Lower lobe of right lung (tissue), 2 donors: Measurements from ENCODE around the gene TNIK. TPM values are rescaled to one million over a fixed set of nuclear protein-coding genes. Genes with fewer than 3 reads are reported as not detected.

Experiments used
- ATAC-seq, 2 donors: fragments of 200-7000 bp; cut with Tn5 transposase; one replicate each; pipeline ENCODE4 v1.9.1; 2020 to 2022; ENCODE audit warnings: mild to moderate bottlenecking in 2 of 2, moderate library complexity in 2 of 2
- DNase-seq: peaks from one replicate; pipeline ENCODE4 v3.0.0-alpha.2; 2020
- H3K27ac ChIP-seq: fragments of 200-600 bp; one replicate; pipeline ENCODE4 v1.8.0; 2022
- H3K27me3 ChIP-seq: fragments of 200-600 bp; one replicate; pipeline ENCODE4 v1.8.0; 2022; ENCODE audit warnings: low read depth
- H3K36me3 ChIP-seq: fragments of 200-600 bp; one replicate; pipeline ENCODE4 v1.8.0; 2022; ENCODE audit warnings: mild to moderate bottlenecking
- H3K4me1 ChIP-seq: fragments of 200-600 bp; one replicate; pipeline ENCODE4 v1.8.0; 2022
- H3K4me3 ChIP-seq: fragments of 200-600 bp; one replicate; pipeline ENCODE4 v1.8.0; 2022; ENCODE audit warnings: mild to moderate bottlenecking
- H3K9me3 ChIP-seq: fragments of 200-600 bp; one replicate; pipeline ENCODE4 v1.8.0; 2022
- intact Hi-C: fragments of 100-400 bp; cut with DNase I; formaldehyde crosslinking; loops from one replicate; pipeline ENCODE4 v1.11.0; 2022
- total RNA-seq: library from RNA; stranded (reverse); fragmentation: NEBNext Ultra II Directional; extraction: Animal tissue kit (Norgen Biotek cat#: 25700); gene quantifications from one replicate; pipeline ENCODE4 v1.2.1, GENCODE V29; 2021
- TF ChIP-seq, protein P1 (sequence below): fragments of 200-600 bp; IDR thresholded peaks from one replicate; pipeline ENCODE4 v1.8.0; 2022; ENCODE audit warnings: antibody characterized with exemption, mild to moderate bottlenecking
- donor health status: DM: no; HTN: yes; CAD: no; lungs with severe emphysema.

The TNIK gene
- total RNA-seq, 1 donor from 2014 or later, result 29.3 TPM

DNA sequence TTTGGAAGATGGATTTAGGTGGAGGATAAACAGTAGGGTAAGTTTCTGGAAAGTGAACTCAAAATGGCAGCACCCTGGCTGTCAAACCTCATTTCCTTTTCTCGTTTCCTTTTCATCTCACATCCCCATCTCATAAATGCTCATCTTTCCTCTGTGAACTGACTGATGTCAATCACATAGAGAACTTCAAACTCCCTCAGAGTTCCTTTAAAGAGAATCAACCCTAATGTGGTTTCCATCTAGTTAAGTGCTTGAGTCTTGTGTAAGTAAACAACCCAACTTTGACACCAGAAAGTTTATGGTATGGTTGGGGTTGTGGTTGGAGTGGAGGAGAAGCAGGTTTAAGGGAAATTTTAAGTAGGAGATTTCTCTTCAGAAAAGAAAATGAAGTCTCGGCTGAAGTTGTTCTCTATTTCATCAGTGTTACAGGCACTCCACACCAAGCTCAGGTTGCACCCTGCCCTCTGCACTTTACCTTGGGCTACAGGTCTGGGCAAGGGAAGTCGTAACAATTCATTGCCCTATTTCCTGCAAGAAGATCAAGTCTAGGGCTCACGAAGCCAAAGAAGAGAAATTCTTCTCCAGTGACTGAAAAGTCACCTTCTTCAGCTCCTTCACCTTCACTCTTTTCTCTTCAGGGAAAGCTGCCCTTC lies 34.4 kb upstream of the TNIK start:
- no peak overlapping the region for H3K4me3 ChIP-seq
- ATAC-seq, result no peak
- H3K4me1 ChIP-seq, result no peaks in the 10 kb centered on the region
- H3K27ac ChIP-seq, result no peak overlapping the region
- H3K36me3 ChIP-seq, result no peaks in the 10 kb centered on the region
- no peak for DNase-seq
- H3K9me3 ChIP-seq, result no peaks in the 10 kb centered on the region
- intact Hi-C loops, result no loop called here
- TF ChIP-seq, protein P1, sequence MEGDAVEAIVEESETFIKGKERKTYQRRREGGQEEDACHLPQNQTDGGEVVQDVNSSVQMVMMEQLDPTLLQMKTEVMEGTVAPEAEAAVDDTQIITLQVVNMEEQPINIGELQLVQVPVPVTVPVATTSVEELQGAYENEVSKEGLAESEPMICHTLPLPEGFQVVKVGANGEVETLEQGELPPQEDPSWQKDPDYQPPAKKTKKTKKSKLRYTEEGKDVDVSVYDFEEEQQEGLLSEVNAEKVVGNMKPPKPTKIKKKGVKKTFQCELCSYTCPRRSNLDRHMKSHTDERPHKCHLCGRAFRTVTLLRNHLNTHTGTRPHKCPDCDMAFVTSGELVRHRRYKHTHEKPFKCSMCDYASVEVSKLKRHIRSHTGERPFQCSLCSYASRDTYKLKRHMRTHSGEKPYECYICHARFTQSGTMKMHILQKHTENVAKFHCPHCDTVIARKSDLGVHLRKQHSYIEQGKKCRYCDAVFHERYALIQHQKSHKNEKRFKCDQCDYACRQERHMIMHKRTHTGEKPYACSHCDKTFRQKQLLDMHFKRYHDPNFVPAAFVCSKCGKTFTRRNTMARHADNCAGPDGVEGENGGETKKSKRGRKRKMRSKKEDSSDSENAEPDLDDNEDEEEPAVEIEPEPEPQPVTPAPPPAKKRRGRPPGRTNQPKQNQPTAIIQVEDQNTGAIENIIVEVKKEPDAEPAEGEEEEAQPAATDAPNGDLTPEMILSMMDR, result no peak
- no peaks in the 10 kb centered on the region for H3K27me3 ChIP-seq

DNA sequence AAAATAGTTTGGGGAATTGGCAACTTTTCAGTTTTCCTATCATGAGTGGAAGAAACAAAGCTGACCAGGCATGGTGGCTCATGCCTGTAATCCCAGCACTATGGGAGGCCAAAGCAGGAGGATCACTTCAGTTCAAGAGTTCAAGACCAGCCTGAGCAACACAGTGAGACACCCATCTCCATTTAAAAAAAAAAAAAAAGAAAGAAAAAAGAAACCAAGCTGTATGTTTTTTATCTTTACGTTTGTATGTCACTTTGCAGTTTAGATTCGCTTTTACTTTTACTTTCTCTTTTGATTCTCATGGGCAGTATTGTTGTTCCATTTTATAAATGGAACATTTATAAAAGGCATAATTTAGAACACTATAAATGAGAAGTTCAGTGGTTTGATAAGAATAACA lies 31.2 kb upstream of the TNIK start:
- Histone ChIP-seq H3K27ac (no peak overlapping the region), H3K4me1 (no peaks in the 10 kb centered on the region), H3K27me3 (no peaks in the 10 kb centered on the region), H3K36me3 (no peaks in the 10 kb centered on the region), H3K9me3 (no peaks in the 10 kb centered on the region), H3K4me3 (peak overlapping the region; percentile 12)
- intact Hi-C loops, result no loop called here
- no peak for DNase-seq
- ATAC-seq, result no peak
- TF ChIP-seq, protein P1, result no peak

- no peaks in the 10 kb centered on the region for H3K9me3 ChIP-seq
- intact Hi-C loops, result no loop called here
- peak overlapping the region; percentile 12 for H3K4me3 ChIP-seq
- H3K4me1 ChIP-seq, result no peaks in the 10 kb centered on the region
- H3K27me3 ChIP-seq, result no peaks in the 10 kb centered on the region
- TF ChIP-seq, protein P1, result no peak
- no peak overlapping the region for H3K27ac ChIP-seq
- DNase-seq, result no peak
- no peaks in the 10 kb centered on the region for H3K36me3 ChIP-seq
- no peak for ATAC-seq
These were observed 30.7 kb upstream of the TNIK start for GRCh38 chr3:171490901-171491300.

DNA sequence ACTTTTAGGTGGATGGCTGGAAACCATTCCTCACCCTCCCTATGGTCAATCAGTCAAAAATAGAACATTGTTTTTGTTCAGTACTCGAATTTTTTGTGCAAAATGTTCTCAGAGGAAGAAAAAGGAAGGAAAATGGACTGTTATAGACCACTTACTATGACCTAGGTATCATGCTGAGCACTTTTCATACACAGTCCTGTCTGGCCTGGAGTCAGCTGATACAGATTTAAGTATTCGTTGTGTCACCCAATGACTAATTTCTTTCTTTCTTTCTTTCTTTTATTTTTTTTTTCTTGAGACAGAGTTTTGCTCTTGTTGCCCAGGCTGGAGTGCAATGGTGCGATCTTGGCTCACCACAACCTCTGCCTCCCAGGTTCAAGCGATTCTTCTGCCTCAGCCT lies 29.1 kb upstream of the TNIK start:
- Histone ChIP-seq H3K4me3 (no peak overlapping the region), H3K4me1 (no peaks in the 10 kb centered on the region), H3K9me3 (no peaks in the 10 kb centered on the region), H3K27ac (no peak overlapping the region), H3K27me3 (no peaks in the 10 kb centered on the region), H3K36me3 (no peaks in the 10 kb centered on the region)
- ATAC-seq (no peak), DNase-seq (no peak)
- intact Hi-C loops, result no loop called here
- TF ChIP-seq, protein P1, result no peak

GRCh38 chr3:171488479-171488878 lies 28.3 kb upstream of the TNIK start:
- Histone ChIP-seq H3K4me1 (no peaks in the 10 kb centered on the region), H3K4me3 (no peak overlapping the region), H3K27ac (no peak overlapping the region), H3K9me3 (no peaks in the 10 kb centered on the region), H3K36me3 (no peaks in the 10 kb centered on the region), H3K27me3 (no peaks in the 10 kb centered on the region)
- intact Hi-C loops, result no loop called here
- TF ChIP-seq, protein P1, result no peak
- DNase-seq (no peak), ATAC-seq (no peak)
